NT2/D1 (cell line): ENCODE data around the gene UMPS.

Experiments
- YY1 ChIP-seq: IDR thresholded peaks from 2 replicates; pipeline ENCODE4 v1.6.1; 2011; ENCODE audit not compliant: insufficient read length, insufficient read depth
- ZNF274 ChIP-seq: IDR thresholded peaks from 2 replicates; pipeline ENCODE4 v1.6.1; 2011; ENCODE audit warnings: mild to moderate bottlenecking, low read depth, low read length

DNA sequence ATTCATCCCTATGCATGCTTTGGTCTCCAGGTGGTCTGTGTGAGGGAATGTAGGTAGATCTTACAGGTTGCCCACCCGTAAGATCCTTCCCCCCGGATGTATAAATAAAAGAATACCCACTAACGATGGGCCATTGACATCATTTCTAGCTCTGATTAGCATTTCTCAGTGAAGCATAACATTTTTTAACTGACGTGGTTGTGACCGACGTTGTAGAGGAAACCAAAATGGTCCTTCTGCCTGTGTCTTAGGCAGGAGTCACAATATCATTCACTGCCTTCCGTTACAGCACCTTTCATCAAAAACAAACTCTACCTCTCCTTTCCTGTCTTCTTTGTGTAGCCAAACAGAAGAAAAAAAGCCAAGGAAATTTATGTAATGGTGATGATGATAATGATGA, 27.3 kb upstream of the UMPS start:
- TF ChIP-seq ZNF274 (no peak), YY1 (no peak)
